ENCODE data around the gene THAP8.

- no peak for TF ChIP-seq CTCF (conservative IDR thresholded peaks at IDR 0.05; ENCODE audit: low read depth, low read length)
- no peak for TF ChIP-seq EZH2phosphoT487 (IDR thresholded peaks at IDR 0.05; ENCODE audit: borderline replicate concordance, low read length)
These were observed 44.9 kb downstream of the THAP8 start for GRCh38 chr19:36009220-36009619.

Data from PC-3 (cell line).